HG03442 (cell line): ENCODE measurements around the gene USP51.
"Not testable (repeated sequence)": the region's sequence is repeated elsewhere in the genome, so short reads cannot be mapped to it uniquely, and the experiment has no call there.

Source experiments
- ATAC-seq: cut with Tn5 transposase; IDR thresholded peaks from one replicate; pipeline ENCODE4 v1.9.1; 2021; ENCODE audit warnings: mild to moderate bottlenecking, moderate library complexity; ENCODE audit not compliant: unreplicated experiment

Gene USP51

DNA sequence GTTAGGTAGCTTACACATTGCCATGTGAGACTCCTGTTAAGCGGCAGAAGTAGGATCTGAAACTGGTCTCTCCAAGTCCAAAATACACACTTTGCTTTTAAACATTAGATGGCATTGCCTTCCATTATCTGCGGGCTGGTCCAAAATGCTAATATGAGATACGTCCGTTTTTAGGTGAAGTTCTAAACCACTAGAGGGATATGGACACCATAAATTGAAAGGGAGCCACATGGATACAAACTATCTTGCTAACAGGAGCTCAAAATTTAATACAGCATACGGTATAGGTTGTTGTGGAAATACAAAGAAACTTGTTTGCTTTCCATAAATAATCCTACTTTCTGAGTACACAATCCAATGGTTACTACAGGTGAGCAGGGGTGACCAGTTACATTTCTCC is 23.9 kb downstream of the USP51 start:
- ATAC-seq: not testable (repeated sequence)

DNA sequence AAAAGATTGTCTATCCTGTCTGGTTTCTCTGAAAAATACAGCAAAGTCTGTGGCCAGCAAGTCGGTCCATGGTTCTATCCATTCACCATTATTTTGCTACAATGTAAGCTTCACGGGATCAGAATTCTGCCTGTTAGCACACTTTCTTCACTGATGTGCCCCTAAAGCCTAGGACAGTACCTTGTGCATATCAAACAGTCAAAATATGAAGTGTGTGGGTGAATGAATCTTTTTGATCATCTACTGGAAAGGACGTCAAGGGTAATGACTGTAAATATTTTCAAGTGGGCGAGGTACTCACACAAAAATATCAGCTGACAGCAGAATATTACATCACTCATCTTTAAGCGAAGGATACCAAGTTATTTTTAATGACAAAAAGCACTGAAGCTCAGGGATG is 24.5 kb downstream of the USP51 start:
- not testable (repeated sequence) for ATAC-seq

DNA sequence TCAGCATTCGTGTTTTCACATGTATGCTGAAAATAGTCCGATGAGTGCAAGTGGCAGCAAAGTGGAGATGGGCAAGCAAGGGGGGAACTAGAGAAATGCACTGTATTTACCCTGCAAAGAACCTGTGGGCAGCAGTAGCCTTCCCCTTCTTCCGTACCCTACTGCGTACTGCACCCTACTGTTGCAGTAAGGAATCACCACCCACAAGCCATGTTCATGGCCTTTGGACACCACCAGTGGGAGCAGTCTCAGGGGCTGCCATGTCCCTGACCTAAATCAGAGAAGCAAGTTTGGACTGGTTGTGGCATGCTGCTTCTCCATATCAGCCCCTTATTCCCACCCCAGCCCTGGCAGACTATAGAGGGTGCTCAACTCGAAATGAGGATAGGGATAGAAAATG is 25.6 kb downstream of the USP51 start:
- not testable (repeated sequence) for ATAC-seq

GRCh38 chrX:55459926-55460325 is 29.7 kb downstream of the USP51 start:
- not testable (repeated sequence) for ATAC-seq

- ATAC-seq: not testable (repeated sequence)
Measured at GRCh38 chrX:55459426-55459825, 30.2 kb downstream of the USP51 start.

GRCh38 chrX:55455708-55456107 is 33.9 kb downstream of the USP51 start:
- ATAC-seq: not testable (repeated sequence)

GRCh38 chrX:55452833-55453124 is 36.9 kb downstream of the USP51 start:
- peak; percentile 6 for ATAC-seq

GRCh38 chrX:55451990-55452832 is 37.4 kb downstream of the USP51 start, which contains the start of gene MAGEH1:
MAGEH1 (plus strand) TSS chrX:55452127; CDS start chrX:55452375, 248 bp downstream.
- peak; percentile 98 for ATAC-seq

DNA sequence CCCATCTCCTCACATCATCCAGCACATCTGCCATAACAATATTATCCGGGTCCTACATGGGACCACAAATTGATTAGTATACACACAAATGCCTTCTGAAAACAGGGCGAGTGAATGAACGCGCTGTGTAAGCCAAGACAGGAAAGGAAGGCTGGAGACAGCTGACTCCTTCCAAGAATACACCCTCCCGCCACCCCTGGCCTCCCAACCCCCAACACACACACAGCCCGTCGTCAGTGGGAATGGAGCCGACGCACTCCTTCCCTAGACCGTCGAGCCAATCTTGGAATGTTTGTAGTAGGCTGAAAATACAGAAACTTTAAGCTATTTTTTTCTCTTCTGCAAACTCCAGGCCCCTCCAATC is 38.0 kb downstream of the USP51 start:
- peak; percentile 24 for ATAC-seq

DNA sequence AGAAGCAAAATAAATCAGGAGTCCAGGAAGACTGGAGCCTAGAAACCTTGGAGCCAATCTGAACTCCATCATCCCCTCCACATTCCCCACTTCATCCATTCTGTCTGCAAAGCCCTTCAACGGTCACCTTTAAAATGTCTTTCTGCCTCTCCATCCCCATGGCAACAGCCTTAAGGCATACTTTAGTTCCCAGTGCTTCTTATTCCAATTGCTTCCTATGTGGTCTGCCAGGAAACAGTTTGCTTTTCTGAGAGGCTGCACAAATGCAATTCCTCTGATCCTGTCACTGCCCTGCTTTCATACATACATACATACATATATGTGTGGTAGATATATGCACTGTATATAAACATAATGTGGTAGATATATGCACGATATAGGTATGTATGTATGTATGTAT is 38.5 kb downstream of the USP51 start:
- no peak for ATAC-seq

DNA sequence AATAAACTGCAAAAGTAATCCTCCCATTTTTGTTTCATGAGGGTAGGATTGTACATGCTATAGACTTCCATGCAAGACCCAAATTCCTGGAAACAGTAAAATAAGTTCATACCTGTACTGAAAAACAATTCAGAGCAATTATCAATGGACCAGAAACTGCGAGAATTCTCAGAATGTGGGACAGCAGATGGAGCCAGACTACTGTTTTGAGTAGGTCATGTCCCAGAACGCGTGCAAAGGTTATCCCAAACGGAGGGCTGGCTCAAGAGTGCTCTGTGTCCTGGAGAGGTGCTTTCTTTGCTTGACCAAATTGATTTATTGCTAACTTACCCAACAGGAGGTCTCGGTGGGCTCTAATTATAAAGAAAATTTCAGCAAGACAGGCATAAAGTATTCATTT is 39.4 kb downstream of the USP51 start:
- no peak for ATAC-seq

DNA sequence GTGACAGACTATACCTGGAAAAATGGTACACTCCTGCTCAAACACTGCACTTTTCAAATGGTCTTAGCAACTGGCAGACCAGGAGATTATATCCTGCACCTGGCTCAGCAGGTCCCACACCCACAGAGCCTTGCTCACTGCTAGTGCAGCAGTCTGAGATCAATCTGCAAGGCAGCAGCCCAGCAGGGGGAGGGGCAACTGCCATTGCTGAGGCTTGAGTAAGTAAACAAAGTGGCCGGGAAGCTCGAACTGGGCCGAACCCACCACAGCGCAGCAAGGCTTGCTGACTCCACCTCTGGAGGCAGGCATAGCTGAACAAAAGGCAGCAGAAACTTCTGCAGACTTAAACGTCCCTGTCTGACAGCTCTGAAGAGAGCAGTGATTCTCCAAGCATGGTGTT is 46.2 kb downstream of the USP51 start:
- not testable (repeated sequence) for ATAC-seq
